ENCODE results near the gene DCPS.
"Not testable (repeated sequence)": the region's sequence is repeated elsewhere in the genome, so short reads cannot be mapped to it uniquely, and the experiment has no call there.

The DCPS gene

DNA sequence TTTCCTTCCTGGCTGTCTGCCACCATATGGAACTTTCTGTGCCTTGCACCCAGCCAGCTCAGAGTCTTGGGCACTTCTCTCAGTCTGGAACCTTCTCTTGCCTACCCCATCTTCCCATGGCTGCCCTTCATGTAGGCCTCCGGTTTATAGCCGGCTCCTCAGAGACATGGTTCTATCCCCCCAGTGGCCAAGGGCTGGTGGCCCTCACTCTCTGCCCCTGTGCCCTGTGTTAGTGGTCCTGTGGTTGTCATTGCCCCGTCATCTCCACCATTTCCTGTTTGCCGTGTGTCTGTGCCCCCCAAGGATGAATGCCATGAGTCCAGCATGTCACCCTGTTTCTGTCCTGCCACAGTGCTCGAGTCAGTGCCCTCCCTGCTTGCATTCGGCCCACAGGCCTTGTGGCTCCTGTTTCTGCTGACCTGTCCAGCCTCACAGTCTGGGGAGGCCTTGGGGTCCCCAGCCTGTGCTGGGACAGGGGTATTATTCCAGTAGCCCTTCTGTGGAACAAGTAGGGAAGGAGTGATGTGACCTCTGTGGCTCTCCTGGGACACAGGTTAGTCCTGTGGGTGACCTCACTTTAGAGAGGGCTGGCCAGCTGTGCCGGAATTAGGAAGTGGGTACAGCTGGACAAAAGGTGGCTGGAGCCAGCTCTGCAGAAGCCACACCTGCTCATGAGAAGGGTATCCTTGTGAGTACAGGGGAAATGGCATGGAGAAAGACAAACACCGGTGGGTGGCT is 82.3 kb downstream of the DCPS start:
- no peak for DNase-seq

DNA sequence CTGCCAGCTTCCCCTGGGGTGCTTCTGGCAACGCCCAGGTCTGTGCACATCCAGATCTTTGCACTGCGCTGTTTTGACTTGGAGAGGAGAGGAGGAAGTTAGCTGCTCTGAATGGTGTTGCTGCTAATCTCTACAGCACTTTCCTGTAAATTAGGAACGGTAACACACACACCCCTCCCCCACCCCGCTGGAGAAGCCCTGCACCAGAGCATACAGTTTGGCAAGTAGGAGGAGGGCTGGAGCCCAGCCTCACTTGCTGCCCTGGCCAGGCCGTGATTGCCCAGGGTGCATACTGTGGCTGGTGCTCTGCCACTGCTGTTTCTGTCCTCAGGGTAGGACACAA is 82.8 kb downstream of the DCPS start:
- DNase-seq, result not testable (repeated sequence)

- no peak for DNase-seq
Observed at GRCh38 chr11:126387857-126388256, 84.0 kb downstream of the DCPS start.

- no peak for DNase-seq
Observed at GRCh38 chr11:126390272-126390867, 86.5 kb downstream of the DCPS start.

- no peak for DNase-seq
Observed at GRCh38 chr11:126391286-126391954, 87.6 kb downstream of the DCPS start.

GRCh38 chr11:126391970-126392632 is 88.2 kb downstream of the DCPS start:
- DNase-seq, result no peak

DNA sequence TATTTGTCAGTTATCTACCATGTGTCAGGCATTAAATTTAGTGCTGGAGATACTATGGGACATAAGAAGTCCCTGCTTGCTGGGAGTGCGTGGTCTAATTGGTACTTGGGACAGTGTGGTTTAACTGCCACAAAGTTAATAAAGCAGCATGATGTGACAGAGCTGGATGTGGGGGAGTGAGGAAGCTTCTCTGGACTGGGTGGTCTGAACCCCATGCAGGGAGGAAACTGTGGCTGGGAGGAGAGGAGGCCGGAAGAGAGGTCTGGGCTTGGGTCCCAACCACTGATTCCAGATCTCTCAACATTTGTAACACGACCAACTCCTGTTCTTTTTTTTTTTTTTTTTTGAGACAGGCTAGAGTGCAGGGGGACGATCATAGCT is 88.8 kb downstream of the DCPS start:
- DNase-seq, result no peak

DNA sequence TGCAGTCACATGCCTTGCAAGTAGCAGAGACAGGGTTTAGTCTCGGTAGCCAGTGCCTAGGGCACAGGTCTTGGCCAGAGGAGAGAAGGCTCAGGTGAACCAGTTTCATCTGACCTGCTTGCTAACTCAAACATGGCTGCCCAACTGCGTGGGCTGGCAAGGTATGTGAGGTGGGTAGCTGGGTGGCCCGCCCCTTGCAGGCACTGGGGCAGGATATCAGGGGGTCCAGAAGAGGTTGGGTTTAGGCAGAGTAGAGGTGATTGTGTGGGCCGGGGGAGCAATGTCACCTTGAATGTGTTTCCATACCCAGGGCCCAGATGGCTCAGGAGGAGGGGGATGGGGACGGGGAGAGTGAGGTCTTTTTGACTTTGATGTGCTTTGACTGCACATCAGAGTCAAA is 89.3 kb downstream of the DCPS start:
- no peak for DNase-seq

DNA sequence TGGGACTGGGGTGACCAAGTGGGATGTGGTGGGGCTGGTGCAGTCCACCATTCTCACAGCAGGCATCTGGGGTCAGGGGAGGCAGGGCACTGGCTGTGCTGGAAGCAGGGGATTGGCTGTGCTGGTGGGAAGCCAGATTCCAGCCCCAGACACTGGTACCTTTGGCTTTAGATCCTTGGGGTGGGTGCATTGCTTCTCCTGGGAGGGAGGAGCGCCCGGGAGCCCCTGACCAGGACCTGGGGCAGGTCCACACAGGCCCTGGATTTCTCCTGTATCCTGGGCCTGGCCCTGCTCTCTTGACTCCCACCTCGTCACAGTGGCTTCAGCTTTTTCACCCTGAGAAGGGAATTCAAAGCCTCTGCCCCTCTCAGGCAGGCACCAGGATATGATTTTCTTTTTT is 90.2 kb downstream of the DCPS start:
- DNase-seq, result no peak

DNA sequence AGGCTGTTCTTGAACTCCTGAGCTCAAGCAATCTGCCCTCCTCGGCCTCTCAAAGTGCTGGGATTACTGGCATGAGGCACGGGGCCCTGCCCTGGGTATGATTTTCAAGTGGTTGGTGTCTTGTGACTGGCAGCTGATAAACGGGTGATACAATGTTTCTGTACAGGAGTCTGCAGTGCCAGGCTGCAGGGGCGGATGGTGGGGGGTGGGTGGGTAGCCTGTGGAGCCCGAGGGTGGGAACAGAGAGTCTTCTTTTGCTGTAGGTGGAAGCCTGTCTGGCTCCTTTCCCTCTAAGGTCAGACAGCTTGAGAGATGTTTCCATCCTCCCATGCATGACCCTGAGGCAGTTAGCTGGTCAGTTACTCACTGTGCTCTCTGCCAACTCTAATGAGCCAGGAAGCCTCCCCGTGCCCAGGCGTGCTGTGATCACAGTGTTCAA is 90.8 kb downstream of the DCPS start:
- DNase-seq, result not testable (repeated sequence)

Data from activated CD4-positive, alpha-beta T cell treated with anti-CD3 and anti-CD28 coated beads, Interleukin-2, amount 50 U/mL, for 48 hours (primary cell).